ENCODE data around the gene PIP4K2A. TPM values are rescaled to one million over a fixed set of nuclear protein-coding genes. Genes with fewer than 3 reads are reported as not detected.

PIP4K2A gene
- total and polyA plus RNA-seq, 2 donors (not counting 3 experiments of a cell fraction or from before 2014, with no cell fraction given), result 11.8 to 32.6 TPM

- H3K36me3 ChIP-seq (ENCODE audit: control insufficient read depth in 2 of 2, extremely low read depth in 1 of 2, insufficient read depth in 2 of 2, low read length in 2 of 2), result no peaks in the 10 kb centered on the region
- no peak for DNase-seq (ENCODE audit: low read depth, low spot score)
- H3K27me3 ChIP-seq (ENCODE audit: control insufficient read depth in 2 of 2, insufficient read depth in 2 of 2, low read length in 2 of 2), result no peaks in the 10 kb centered on the region
- peaks cover 5% of the 10 kb centered on the region for H4K20me1 ChIP-seq (replicated peaks; ENCODE audit: control insufficient read depth, extremely low read depth, insufficient read depth, low read length)
- intact Hi-C loops (cut with micrococcal nuclease) (no loop called here), dilution Hi-C loops (cut with MboI; ENCODE audit: extremely low pct_ligation_motif_present, low sequenced_read_pairs) (no loop called here)
- TF ChIP-seq MAX (IDR thresholded peaks at IDR 0.05; ENCODE audit: insufficient read depth, insufficient read length), result no peak
- TF ChIP-seq FOS (IDR thresholded peaks at IDR 0.05; ENCODE audit: borderline replicate concordance, insufficient read depth, low read length), result no peak
- no peak for TF ChIP-seq POLR2AphosphoS5 (IDR thresholded peaks at IDR 0.05; ENCODE audit: insufficient read depth, low read depth, low read length)
- no peak for TF ChIP-seq EZH2 (IDR thresholded peaks at IDR 0.05; ENCODE audit: borderline replicate concordance, low read depth, low read length, severe bottlenecking)
- TF ChIP-seq MYC (IDR thresholded peaks at IDR 0.05; ENCODE audit: low read depth, low read length), result no peak
- no peak for TF ChIP-seq POLR2A (IDR thresholded peaks at IDR 0.05; ENCODE audit: low read depth, low read length)
- TF ChIP-seq GATA2 (IDR thresholded peaks at IDR 0.05; ENCODE audit: insufficient read depth, insufficient read length, low read depth, low read length), result no peak
- no peak for TF ChIP-seq JUN (IDR thresholded peaks at IDR 0.05; ENCODE audit: borderline replicate concordance, insufficient read depth, insufficient read length, low read depth)
- no peak for TF ChIP-seq CTCF (IDR thresholded peaks at IDR 0.05; ENCODE audit: extremely low read depth in 1 of 2, insufficient read depth in 1 of 2, low read depth in 1 of 2, low read length in 2 of 2)
- no peak overlapping the region for H3K4me2 ChIP-seq (ENCODE audit: insufficient read depth, low read length)
- BruUV-seq (replicated peaks), result no TSS peak
- FAIRE-seq, result no peak
- no peaks in the 10 kb centered on the region for H3K4me1 ChIP-seq (ENCODE audit: control insufficient read depth, extremely low read depth, insufficient read depth, low read length)
- H2AFZ ChIP-seq (ENCODE audit: low read depth, low read length), result no peak overlapping the region
- no peak overlapping the region for H3K4me3 ChIP-seq (replicated peaks in 1 of 3; ENCODE audit: insufficient read depth in 1 of 3, low read depth in 1 of 3, low read length in 3 of 3)
- H3K9me3 ChIP-seq (replicated peaks; ENCODE audit: control insufficient read depth, insufficient read depth, low read length), result no peaks in the 10 kb centered on the region
- H3K27ac ChIP-seq (ENCODE audit: insufficient read depth, low read depth, low read length), result no peak overlapping the region
- no peaks in the 10 kb centered on the region for H3K9me1 ChIP-seq (replicated peaks; ENCODE audit: control insufficient read depth, extremely low read depth, insufficient read depth, low read length)
- ChIA-PET POLR2A (no interaction called here), CTCF (no interaction called here)
- no peak overlapping the region for H3K9ac ChIP-seq (replicated peaks; ENCODE audit: extremely low read depth, insufficient read depth, low read length)
- H3K79me2 ChIP-seq (ENCODE audit: control insufficient read depth, insufficient read depth, low read length), result peaks cover 25% of the 10 kb centered on the region
Measured at GRCh38 chr10:22665329-22665728, 49.0 kb downstream of the PIP4K2A start.
